KOPT-K1 (cell line): Measurements from ENCODE around the gene DNAJB4.

Source experiments
- H3K27ac ChIP-seq: fragments of 200-600 bp; sonication (generic); 2 replicates; pipeline ENCODE4 v1.5.1; 2016; ENCODE audit warnings: antibody characterized with exemption, mild to moderate bottlenecking, low read depth, low read length; ENCODE audit not compliant: poor library complexity, severe bottlenecking
- H3K36me3 ChIP-seq: fragments of 200-600 bp; sonication (generic); 2 replicates; pipeline ENCODE4 v1.5.1; 2017; ENCODE audit warnings: antibody characterized with exemption, mild to moderate bottlenecking, low read length, moderate library complexity; ENCODE audit not compliant: insufficient read depth
- H3K9me3 ChIP-seq: fragments of 200-600 bp; sonication (generic); 2 replicates; pipeline ENCODE4 v1.5.1; 2017; ENCODE audit warnings: antibody characterized with exemption, low read length, mild to moderate bottlenecking; ENCODE audit not compliant: insufficient read depth, poor library complexity, severe bottlenecking

Gene DNAJB4

GRCh38 chr1:78040484-78041089 is 35.8 kb downstream of the DNAJB4 start:
- H3K36me3 ChIP-seq: no peaks in the 10 kb centered on the region
- no peak overlapping the region for H3K27ac ChIP-seq

GRCh38 chr1:78043436-78043835 is 38.7 kb downstream of the DNAJB4 start:
- Histone ChIP-seq H3K36me3 (no peaks in the 10 kb centered on the region), H3K27ac (no peak overlapping the region), H3K9me3 (no peaks in the 10 kb centered on the region)

More at GRCh38 chr1:78040484-78041089, 35.8 kb downstream of the DNAJB4 start:
- H3K9me3 ChIP-seq: no peaks in the 10 kb centered on the region

- Histone ChIP-seq H3K27ac (no peak overlapping the region), H3K36me3 (no peaks in the 10 kb centered on the region), H3K9me3 (no peaks in the 10 kb centered on the region)
Observed at GRCh38 chr1:78044796-78045562, 40.2 kb downstream of the DNAJB4 start.

- Histone ChIP-seq H3K27ac (no peak overlapping the region), H3K9me3 (no peaks in the 10 kb centered on the region), H3K36me3 (no peaks in the 10 kb centered on the region)
Observed at GRCh38 chr1:78045563-78045925, 40.8 kb downstream of the DNAJB4 start.

GRCh38 chr1:78045926-78046778 is 41.4 kb downstream of the DNAJB4 start, which contains the start of gene GIPC2:
TSS of gene GIPC2 (plus strand) at chr1:78045966. CDS start at chr1:78046095, 129 bp downstream.
- Histone ChIP-seq H3K36me3 (no peaks in the 10 kb centered on the region), H3K27ac (no peak within 1 kb of the TSS), H3K9me3 (no peaks in the 10 kb centered on the region)

GRCh38 chr1:78047106-78047505 is 42.4 kb downstream of the DNAJB4 start:
- H3K36me3 ChIP-seq: no peaks in the 10 kb centered on the region
- H3K27ac ChIP-seq: no peak overlapping the region
- H3K9me3 ChIP-seq: no peaks in the 10 kb centered on the region

GRCh38 chr1:78047631-78048030 is 42.9 kb downstream of the DNAJB4 start:
- Histone ChIP-seq H3K27ac (no peak overlapping the region), H3K36me3 (no peaks in the 10 kb centered on the region), H3K9me3 (no peaks in the 10 kb centered on the region)

- no peaks in the 10 kb centered on the region for H3K36me3 ChIP-seq
Observed at GRCh38 chr1:78048446-78048845, 43.7 kb downstream of the DNAJB4 start.

GRCh38 chr1:78049396-78049795 is 44.7 kb downstream of the DNAJB4 start:
- Histone ChIP-seq H3K9me3 (no peaks in the 10 kb centered on the region), H3K27ac (no peak overlapping the region), H3K36me3 (no peaks in the 10 kb centered on the region)

More at GRCh38 chr1:78048446-78048845, 43.7 kb downstream of the DNAJB4 start:
- H3K27ac ChIP-seq: no peak overlapping the region
- no peaks in the 10 kb centered on the region for H3K9me3 ChIP-seq

GRCh38 chr1:78051005-78051404 is 46.3 kb downstream of the DNAJB4 start:
- no peak overlapping the region for H3K27ac ChIP-seq
- no peaks in the 10 kb centered on the region for H3K9me3 ChIP-seq
- no peaks in the 10 kb centered on the region for H3K36me3 ChIP-seq

- H3K9me3 ChIP-seq: no peaks in the 10 kb centered on the region
- no peaks in the 10 kb centered on the region for H3K36me3 ChIP-seq
- no peak overlapping the region for H3K27ac ChIP-seq
Observed at GRCh38 chr1:78052685-78053405, 48.1 kb downstream of the DNAJB4 start.

GRCh38 chr1:78053498-78053897 is 48.8 kb downstream of the DNAJB4 start:
- Histone ChIP-seq H3K9me3 (no peaks in the 10 kb centered on the region), H3K36me3 (no peaks in the 10 kb centered on the region), H3K27ac (no peak overlapping the region)

- Histone ChIP-seq H3K9me3 (no peaks in the 10 kb centered on the region), H3K27ac (no peak overlapping the region), H3K36me3 (no peaks in the 10 kb centered on the region)
Observed at GRCh38 chr1:78054559-78054958, 49.8 kb downstream of the DNAJB4 start.

GRCh38 chr1:78054972-78055371 is 50.2 kb downstream of the DNAJB4 start:
- no peaks in the 10 kb centered on the region for H3K9me3 ChIP-seq
- no peaks in the 10 kb centered on the region for H3K36me3 ChIP-seq
- no peak overlapping the region for H3K27ac ChIP-seq
